Skeletal muscle tissue (tissue), 4 donors: ENCODE data around the gene MRTFA. TPM values are rescaled to one million over a fixed set of nuclear protein-coding genes. Genes with fewer than 3 reads are reported as not detected.
"Not testable (repeated sequence)": the region's sequence is repeated elsewhere in the genome, so short reads cannot be mapped to it uniquely, and the experiment has no call there.

Experiments used
- H3K27ac ChIP-seq: one replicate; pipeline ENCODE4 v1.7.0; 2013; ENCODE audit warnings: mild to moderate bottlenecking, low read depth, low read length, inconsistent platforms
- H3K27me3 ChIP-seq, 3 donors: one replicate each; pipeline ENCODE4 v1.7.0; 2013; ENCODE audit warnings: low read length in 3 of 3; ENCODE audit not compliant: control insufficient read depth in 3 of 3, insufficient read depth in 3 of 3
- H3K36me3 ChIP-seq, 3 donors: one replicate each; pipeline ENCODE4 v1.7.0; 2013; ENCODE audit warnings: low read length in 3 of 3; ENCODE audit not compliant: control insufficient read depth in 3 of 3, insufficient read depth in 3 of 3
- H3K4me1 ChIP-seq, 3 donors: one replicate each; pipeline ENCODE4 v1.7.0; 2013; ENCODE audit warnings: low read length in 3 of 3, mild to moderate bottlenecking in 3 of 3; ENCODE audit not compliant: control insufficient read depth in 3 of 3, insufficient read depth in 3 of 3
- H3K4me3 ChIP-seq, 3 donors: one replicate each; pipeline ENCODE4 v1.7.0; 2013; ENCODE audit warnings: low read length in 3 of 3
- H3K9ac ChIP-seq, 3 donors: one replicate each; pipeline ENCODE4 v1.7.0; 2013; ENCODE audit warnings: low read length in 3 of 3, mild to moderate bottlenecking in 3 of 3, moderate library complexity in 2 of 3, low read depth in 1 of 3
- H3K9me3 ChIP-seq, 3 donors: one replicate each; pipeline ENCODE4 v1.7.0; 2013; ENCODE audit warnings: low read length in 3 of 3; ENCODE audit not compliant: control insufficient read depth in 3 of 3
- total RNA-seq: library from RNA; depleted of rRNA; stranded (reverse); fragments of >200 nt; gene quantifications from one replicate; pipeline ENCODE4 v1.2.3, GENCODE V29; 2014
- donor health status: Osteomylitis.

Gene MRTFA
- total RNA-seq, 1 donor from 2014 or later: 25.6 TPM

DNA sequence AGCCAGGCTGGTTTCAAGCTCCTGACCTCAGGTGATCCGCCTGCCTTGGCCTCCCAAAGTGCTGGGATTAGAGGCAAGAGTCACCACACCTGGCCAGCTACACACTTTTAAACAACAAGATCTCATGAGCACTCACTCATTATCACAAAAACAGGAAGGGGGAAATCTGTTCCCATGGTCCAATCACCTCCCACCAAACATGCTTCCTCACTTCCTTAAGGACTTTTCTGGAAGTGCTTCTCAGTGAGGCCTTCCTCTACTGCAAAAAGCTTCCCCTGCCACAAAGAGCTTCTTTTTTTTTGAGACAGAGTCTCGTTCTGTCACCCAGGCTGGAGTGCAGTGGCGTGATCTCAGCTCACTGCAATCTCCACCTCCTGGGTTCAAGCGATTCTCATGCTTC, 39.6 kb upstream of the MRTFA start:
- peaks cover 15 to 27% (median 16%) of the 10 kb centered on the region in 3 donors for H3K4me1 ChIP-seq
- H3K9ac ChIP-seq, H3K27ac ChIP-seq, H3K4me3 ChIP-seq, H3K9me3 ChIP-seq, H3K36me3 ChIP-seq: not testable (repeated sequence)
- peaks cover 11 to 26% (median 25%) of the 10 kb centered on the region in 3 donors for H3K27me3 ChIP-seq

DNA sequence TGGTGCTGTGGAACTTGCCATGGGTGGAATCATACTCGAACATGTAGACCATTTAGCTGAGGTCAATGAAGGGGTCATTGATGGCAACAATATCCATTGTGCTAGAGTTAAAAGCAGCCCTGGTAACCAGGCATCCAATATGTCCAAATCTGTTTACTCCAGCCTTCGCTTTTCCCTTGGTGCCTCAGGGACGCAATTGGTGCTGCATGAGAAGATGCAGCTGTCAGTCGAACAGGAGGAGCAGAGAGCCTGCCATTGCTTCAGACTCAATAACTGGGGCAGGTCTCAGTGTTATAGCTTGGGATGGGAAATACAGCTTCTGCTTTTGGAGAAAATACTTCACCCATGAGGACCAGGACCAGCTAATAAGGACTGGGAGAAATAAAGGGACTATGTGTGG, 37.8 kb upstream of the MRTFA start:
- Histone ChIP-seq H3K4me1 (peaks cover 8 to 14% (median 13%) of the 10 kb centered on the region in 3 donors), H3K4me3 (no peak overlapping the region), H3K9me3 (no peaks in the 10 kb centered on the region), H3K27ac (no peak overlapping the region), H3K36me3 (no peaks in the 10 kb centered on the region), H3K9ac (no peak overlapping the region), H3K27me3 (peaks cover 6 to 7% (median 6%) of the 10 kb centered on the region in 3 donors)

DNA sequence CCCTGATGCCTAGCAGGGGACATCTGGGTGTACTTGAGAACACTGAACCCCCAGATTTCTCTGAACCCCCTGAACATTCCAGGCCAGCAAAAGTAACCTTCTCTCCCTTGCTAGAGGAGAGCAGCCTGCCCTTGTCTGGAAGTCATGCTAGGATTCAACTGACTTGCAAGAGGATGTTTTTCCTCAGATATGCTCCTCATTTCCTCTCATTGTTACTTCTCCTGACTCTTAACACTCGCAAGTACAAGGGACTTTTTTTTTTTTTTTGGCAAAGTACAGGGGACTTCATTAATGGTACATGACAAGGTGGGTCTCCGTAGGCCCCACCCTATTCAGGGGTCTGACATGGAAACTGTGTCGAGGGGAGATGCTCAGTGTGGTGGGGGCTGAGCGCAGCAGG, 36.5 kb upstream of the MRTFA start:
- Histone ChIP-seq H3K9ac (no peak overlapping the region), H3K27me3 (no peaks in the 10 kb centered on the region), H3K9me3 (no peaks in the 10 kb centered on the region), H3K4me3 (no peak overlapping the region), H3K4me1 (peaks cover 0 to 9% (median 6%) of the 10 kb centered on the region in 3 donors), H3K36me3 (no peaks in the 10 kb centered on the region), H3K27ac (peak overlapping the region; percentile 57)

DNA sequence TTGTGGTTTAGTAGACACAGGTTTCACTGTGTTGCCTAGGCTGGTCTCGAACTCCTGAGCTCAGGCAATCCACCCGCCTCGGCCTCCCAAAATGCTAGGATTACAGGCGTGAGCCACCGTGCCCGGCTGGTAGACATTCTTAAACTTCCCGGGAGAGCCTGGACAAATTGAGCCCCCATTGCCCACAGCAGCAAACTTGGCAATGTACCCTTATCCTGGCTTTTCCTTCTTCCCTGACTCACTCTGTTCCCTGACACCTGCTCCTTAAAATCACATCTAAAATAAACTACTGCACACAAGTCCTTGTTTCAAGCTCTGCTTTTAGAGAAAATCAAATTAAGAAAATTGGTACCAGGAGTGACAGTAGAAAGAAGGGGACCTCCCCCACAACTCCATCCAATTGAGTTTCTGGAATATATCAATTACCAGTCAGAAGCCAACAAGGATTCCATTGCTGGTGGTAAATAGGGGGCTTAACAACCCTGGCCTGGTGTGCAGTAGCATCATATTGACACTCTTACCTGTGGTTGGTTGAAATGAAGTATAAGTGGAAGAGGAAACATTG, 35.4 kb upstream of the MRTFA start:
- no peaks in the 10 kb centered on the region for H3K9me3 ChIP-seq
- no peaks in the 10 kb centered on the region for H3K36me3 ChIP-seq
- no peak overlapping the region for H3K4me3 ChIP-seq
- H3K27ac ChIP-seq: no peak overlapping the region
- H3K4me1 ChIP-seq: peaks cover under 1 to 11% (median 6%) of the 10 kb centered on the region in 3 donors
- H3K9ac ChIP-seq: no peak overlapping the region
- no peaks in the 10 kb centered on the region for H3K27me3 ChIP-seq

DNA sequence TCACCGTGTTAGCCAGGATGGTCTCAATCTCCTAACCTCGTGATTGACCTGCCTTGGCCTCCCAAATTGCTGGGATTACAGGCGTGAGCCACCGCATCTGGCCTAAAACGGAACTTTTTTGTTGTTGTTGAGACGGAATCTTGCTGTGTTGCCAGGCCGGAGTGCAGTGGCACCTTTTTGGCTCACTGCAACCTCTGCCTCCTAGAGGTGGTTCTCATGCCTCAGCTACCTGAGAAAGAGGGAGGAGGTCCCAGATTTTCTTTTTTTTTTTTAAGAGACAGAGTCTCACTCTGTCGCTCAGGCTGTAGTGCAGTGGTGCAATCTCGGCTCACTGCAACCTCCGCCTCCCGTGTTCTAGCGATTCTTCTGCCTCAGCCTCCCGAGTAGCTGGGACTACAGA, 34.9 kb upstream of the MRTFA start:
- Histone ChIP-seq H3K9ac (no peak overlapping the region), H3K9me3 (no peaks in the 10 kb centered on the region), H3K4me3 (no peak overlapping the region), H3K4me1 (peaks cover 6 to 11% (median 9%) of the 10 kb centered on the region in 3 donors), H3K27me3 (no peaks in the 10 kb centered on the region), H3K36me3 (no peaks in the 10 kb centered on the region), H3K27ac (no peak overlapping the region)

DNA sequence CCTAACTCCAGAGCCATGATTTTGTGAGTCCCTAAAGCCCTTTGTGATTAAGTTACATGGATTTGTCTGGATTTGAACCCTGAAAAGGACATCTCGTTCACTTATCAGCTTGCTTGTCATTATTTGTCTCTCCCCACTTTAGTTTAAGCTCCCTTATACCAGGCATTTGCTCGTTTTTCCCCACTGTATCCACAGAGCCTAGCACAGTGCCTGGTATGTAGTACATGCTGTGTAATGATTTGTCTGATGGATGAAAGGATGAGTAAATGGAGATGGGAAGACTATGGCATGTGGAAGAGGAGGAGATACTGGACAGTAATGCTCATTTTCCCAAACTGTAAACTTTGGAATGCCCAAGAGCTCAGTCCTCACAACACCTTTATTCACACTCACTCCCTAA, 33.5 kb upstream of the MRTFA start:
- Histone ChIP-seq H3K4me1 (peaks cover 14 to 21% (median 17%) of the 10 kb centered on the region in 3 donors), H3K36me3 (no peaks in the 10 kb centered on the region), H3K27me3 (no peaks in the 10 kb centered on the region), H3K4me3 (no peak overlapping the region), H3K27ac (peak overlapping the region; percentile 69), H3K9me3 (no peaks in the 10 kb centered on the region), H3K9ac (no peak overlapping the region)

DNA sequence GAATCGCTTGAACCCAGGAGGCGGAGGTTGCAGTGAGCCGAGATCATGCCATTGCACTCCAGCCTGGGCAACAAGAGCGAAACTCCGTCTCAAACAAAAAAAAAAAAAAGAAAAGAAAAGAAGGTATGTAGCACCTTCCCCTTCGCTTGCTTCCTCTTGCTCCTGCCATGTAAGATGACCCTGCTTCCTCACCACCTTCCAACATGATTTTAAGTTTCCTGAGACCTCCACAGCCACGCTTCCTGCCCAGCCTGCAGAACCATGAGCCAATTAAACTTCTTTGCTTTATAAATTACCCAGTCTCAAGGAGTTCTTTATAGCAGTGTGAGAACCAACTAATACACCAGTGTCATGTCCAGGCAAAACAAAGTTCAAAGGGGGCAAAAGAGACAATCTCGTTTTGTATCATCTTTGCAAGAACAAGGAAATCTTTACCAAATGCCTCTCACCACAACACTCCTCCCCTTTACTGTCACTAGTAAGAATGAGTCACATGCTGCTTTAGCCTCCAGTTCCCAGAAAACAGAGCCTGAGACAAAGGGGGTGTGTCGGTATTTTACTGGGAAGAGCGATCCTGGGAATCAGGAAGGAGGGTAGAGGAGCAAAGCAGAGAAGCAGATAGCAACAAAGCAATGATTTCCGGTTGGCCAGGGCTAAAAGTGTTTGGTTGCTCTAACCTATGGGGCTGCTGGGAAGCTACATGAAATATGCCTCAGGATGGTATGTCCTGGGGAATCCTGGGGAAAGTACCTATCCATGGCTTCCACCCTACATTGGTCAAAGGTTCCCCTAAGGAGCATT, 32.3 kb upstream of the MRTFA start:
- Histone ChIP-seq H3K9me3 (no peaks in the 10 kb centered on the region), H3K27me3 (no peaks in the 10 kb centered on the region), H3K36me3 (no peaks in the 10 kb centered on the region), H3K9ac (no peak overlapping the region), H3K4me1 (peaks cover 18 to 26% (median 20%) of the 10 kb centered on the region in 3 donors), H3K27ac (peak overlapping the region; percentile 69), H3K4me3 (no peak overlapping the region)

DNA sequence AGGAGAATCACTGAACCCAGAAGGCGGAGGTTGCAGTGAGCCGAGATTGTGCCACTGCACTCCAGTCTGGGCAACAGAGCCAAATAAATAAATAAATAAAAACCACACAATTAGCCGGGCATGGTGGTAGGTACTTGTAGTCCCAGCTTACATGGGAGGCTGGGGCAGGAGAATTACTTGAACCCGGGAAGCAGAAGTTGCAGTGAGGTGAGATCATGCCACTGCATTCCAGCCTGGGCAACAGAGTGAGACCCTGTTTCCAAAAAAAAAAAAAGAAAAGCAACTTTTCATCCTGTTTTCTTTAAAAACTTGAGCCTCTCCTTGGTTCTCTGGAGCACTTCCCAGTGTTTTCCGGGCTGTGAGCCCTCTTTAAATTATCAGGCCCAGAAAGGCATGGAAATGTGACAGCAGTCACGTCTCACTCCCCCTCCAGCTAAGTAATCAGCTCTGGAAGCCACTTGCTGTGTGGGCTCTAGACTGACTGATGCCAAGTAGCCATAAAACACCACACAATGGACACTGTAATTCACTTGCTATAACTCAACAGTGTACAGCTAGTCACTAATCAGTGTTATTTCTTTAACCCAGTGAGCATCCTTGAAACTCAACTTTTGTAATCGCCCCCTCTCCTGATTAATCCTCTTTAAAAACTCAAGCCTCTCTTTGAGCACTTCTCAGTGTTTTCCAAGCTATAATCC, 29.8 kb upstream of the MRTFA start:
- Histone ChIP-seq H3K27me3 (no peaks in the 10 kb centered on the region), H3K27ac (peak overlapping the region; percentile 81), H3K9ac (no peak overlapping the region), H3K36me3 (no peaks in the 10 kb centered on the region), H3K4me3 (no peak overlapping the region), H3K9me3 (no peaks in the 10 kb centered on the region), H3K4me1 (peaks cover 15 to 26% (median 18%) of the 10 kb centered on the region in 3 donors)

DNA sequence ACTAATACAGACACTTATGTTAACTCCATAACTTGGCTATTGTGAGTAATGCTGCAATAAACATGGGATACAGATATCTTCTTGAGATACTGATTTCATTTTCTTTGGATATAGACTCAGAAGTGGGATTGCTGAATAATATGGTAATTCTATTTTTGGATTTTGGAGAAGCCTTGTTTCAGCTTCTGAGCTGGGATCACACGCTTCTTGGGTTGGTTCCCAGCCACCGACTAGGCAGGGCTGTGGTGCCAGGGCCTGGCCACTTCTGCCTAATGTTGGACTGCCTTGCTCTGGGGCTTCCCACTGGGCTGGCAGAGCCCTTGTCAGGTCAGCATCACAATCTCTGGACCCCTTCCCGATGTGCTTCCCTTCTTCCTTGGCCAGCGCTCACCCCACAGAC, 28.8 kb upstream of the MRTFA start:
- Histone ChIP-seq H3K4me3 (no peak overlapping the region), H3K36me3 (no peaks in the 10 kb centered on the region), H3K27me3 (no peaks in the 10 kb centered on the region), H3K9ac (peak overlapping the region in 1 of 3 donors; percentile 40), H3K27ac (peak overlapping the region; percentile 81), H3K9me3 (no peaks in the 10 kb centered on the region), H3K4me1 (peaks cover 15 to 26% (median 18%) of the 10 kb centered on the region in 3 donors)

DNA sequence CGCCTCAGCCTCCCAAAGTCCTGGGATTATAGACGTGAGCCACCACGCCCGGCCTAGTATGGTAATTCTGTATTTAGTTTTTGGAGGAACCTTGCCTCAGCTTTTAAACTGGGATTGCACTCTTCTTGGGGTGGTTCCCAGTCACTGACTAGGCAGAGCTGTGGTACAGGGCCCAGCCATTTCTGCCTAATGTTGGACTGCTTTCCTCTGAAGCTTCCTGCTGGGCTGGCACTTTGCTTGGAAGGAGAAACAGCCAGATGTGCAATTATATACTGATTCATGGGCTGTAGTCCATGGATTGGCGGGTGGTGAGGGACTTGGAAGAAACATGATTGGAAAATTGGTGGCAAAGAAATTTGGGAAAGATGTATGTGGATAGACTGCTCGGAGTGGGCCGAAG, 25.2 kb upstream of the MRTFA start:
- no peaks in the 10 kb centered on the region for H3K36me3 ChIP-seq
- H3K27ac ChIP-seq: no peak overlapping the region
- H3K27me3 ChIP-seq: no peaks in the 10 kb centered on the region
- peaks cover 11 to 20% (median 15%) of the 10 kb centered on the region in 3 donors for H3K4me1 ChIP-seq
- no peak overlapping the region for H3K9ac ChIP-seq
- H3K4me3 ChIP-seq: no peak overlapping the region
- no peaks in the 10 kb centered on the region for H3K9me3 ChIP-seq
